ENCODE measurements around the gene KMT2A.

DNA sequence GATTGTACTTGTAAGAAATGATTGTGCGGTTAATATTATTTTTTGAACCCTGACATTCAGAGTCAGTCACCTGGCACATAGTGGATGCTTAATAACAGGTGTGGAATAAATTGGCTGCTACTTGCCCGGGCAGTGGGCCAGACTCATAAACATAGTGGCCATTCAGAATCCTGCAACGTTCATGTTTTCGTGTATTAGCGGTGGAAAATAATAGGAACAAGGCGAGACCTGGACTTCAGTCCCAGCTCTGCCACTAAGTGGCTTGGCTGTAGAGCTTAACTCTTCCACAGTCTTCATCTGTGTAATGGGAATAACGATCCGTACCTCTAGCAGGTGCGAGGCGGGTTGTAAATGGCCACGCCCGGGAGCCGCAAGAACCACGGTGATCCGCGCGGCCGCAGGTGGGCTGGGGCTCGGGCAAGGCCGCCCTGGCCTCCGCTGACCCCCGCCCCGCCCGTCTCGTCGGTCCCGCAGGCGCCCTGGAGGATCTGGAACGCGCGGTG is 93.9 kb downstream of the KMT2A start:
- TF ChIP-seq, protein P1, sequence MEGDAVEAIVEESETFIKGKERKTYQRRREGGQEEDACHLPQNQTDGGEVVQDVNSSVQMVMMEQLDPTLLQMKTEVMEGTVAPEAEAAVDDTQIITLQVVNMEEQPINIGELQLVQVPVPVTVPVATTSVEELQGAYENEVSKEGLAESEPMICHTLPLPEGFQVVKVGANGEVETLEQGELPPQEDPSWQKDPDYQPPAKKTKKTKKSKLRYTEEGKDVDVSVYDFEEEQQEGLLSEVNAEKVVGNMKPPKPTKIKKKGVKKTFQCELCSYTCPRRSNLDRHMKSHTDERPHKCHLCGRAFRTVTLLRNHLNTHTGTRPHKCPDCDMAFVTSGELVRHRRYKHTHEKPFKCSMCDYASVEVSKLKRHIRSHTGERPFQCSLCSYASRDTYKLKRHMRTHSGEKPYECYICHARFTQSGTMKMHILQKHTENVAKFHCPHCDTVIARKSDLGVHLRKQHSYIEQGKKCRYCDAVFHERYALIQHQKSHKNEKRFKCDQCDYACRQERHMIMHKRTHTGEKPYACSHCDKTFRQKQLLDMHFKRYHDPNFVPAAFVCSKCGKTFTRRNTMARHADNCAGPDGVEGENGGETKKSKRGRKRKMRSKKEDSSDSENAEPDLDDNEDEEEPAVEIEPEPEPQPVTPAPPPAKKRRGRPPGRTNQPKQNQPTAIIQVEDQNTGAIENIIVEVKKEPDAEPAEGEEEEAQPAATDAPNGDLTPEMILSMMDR (IDR thresholded peaks at IDR 0.05; ENCODE audit: borderline replicate concordance, extremely low read depth, low read length, poor library complexity, severe bottlenecking): no peak
- TF ChIP-seq EZH2 (IDR thresholded peaks at IDR 0.05; ENCODE audit: borderline replicate concordance, low read depth, low read length, severe bottlenecking): no peak

All from DND-41 (cell line).